ENCODE data around the gene PCCA.
"Not testable (repeated sequence)": the region's sequence is repeated elsewhere in the genome, so short reads cannot be mapped to it uniquely, and the experiment has no call there.

The PCCA gene

DNA sequence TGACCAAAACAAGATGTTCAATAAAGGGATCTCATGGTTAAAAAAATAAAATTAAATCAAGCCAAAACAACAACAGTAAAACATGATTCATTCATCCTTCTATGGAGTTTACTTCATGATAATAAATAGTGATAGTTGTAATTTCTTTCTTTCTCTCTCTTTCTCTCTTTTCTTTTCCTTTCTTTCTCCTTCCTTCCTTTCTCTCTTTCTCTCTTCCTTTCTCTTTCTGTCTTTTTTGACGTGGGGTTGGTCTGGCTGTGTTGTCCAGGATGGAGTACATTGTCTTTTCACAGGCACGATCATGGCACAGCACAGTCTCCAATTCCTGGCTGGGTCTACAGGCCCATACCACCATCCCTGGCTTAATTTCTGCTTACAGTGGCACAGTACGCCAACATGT, 29.1 kb upstream of the PCCA start:
- DNase-seq (ENCODE audit: low spot score): no peak
- Histone ChIP-seq H3K4me3 (no peak overlapping the region), H3K27ac (no peak overlapping the region)
- TF ChIP-seq, protein P1, sequence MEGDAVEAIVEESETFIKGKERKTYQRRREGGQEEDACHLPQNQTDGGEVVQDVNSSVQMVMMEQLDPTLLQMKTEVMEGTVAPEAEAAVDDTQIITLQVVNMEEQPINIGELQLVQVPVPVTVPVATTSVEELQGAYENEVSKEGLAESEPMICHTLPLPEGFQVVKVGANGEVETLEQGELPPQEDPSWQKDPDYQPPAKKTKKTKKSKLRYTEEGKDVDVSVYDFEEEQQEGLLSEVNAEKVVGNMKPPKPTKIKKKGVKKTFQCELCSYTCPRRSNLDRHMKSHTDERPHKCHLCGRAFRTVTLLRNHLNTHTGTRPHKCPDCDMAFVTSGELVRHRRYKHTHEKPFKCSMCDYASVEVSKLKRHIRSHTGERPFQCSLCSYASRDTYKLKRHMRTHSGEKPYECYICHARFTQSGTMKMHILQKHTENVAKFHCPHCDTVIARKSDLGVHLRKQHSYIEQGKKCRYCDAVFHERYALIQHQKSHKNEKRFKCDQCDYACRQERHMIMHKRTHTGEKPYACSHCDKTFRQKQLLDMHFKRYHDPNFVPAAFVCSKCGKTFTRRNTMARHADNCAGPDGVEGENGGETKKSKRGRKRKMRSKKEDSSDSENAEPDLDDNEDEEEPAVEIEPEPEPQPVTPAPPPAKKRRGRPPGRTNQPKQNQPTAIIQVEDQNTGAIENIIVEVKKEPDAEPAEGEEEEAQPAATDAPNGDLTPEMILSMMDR (IDR thresholded peaks at IDR 0.05): no peak

DNA sequence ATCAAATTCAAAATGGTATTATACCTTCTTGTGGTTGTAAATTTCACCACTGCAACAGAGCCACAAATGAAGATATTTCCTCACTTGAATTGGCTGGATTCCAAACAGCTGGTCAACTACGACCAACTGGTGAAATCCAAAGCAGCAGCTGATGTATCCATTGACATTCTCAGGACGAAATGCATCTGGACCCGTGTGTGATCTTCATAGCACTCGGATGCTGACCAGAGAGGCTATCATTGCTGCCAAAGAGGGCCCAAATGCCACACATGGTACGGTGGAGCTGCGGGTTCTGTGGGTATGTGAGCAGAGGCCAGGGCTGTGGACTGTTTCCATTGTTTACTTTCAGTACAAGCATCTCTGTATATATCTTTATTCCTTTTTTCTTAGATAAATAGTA, 25.6 kb upstream of the PCCA start:
- Histone ChIP-seq H3K27ac (no peak overlapping the region), H3K4me3 (no peak overlapping the region)
- DNase-seq (ENCODE audit: low spot score): no peak
- TF ChIP-seq, protein P1 (IDR thresholded peaks at IDR 0.05): no peak

DNA sequence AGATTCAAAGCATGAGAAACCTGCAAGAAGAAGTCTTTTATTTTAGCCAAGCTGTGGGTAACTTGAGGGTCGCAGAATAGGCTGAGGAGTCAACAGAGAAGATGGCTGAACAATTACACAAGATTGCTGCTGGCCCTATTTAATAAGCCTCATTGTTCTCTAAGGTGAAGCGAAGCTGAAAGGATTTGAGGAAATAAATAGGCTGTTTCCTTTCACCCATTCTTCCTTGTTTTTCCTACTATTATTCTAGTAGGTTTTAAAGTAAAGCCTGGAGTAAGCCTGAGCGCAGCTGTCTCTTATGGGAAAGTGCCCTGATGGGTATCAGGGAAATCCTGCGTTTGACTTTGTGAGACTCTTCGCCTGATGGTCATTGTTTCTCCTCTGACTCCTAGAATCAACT, 25.0 kb upstream of the PCCA start:
- DNase-seq (ENCODE audit: low spot score): no peak
- TF ChIP-seq, protein P1 (IDR thresholded peaks at IDR 0.05): no peak
- no peak overlapping the region for H3K27ac ChIP-seq
- no peak overlapping the region for H3K4me3 ChIP-seq

DNA sequence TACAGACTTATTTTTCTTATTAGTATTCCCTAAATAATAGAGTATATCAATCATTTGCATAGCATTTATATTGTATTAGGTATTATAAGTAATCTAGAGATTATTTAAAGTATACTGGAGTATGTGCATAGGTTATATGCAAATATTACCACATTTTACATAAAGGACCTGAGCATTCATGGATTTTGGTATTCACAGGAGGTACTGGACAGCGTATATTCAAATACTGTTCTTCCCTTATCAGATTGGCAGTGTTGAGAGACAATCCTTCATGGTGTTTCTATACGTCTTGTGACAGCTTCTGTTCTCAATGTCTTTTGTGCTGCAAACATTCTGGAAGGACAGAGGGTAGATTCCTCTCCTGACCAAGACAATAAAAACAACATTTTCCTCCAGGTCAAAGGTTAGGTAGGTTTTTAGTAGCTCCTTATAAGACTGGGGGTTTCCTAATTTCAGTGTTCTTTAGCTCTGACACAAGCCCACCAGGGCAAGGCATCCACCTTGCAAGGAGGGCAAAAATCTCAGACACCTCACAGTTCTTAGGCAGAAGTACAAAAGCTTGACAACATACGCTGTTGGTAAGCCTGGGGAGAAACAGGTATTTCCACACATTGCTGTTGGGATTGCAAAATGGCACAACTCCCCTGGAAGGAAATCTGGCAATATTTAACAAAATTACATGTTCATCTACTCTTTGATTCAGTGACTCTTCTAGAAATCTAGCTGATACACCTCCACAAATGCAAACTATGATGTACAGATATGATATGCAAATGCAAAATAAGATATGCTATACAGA, 20.6 kb upstream of the PCCA start:
- H3K4me3 ChIP-seq: no peak overlapping the region
- TF ChIP-seq, protein P1 (IDR thresholded peaks at IDR 0.05): no peak
- DNase-seq (ENCODE audit: low spot score): no peak
- H3K27ac ChIP-seq: no peak overlapping the region

DNA sequence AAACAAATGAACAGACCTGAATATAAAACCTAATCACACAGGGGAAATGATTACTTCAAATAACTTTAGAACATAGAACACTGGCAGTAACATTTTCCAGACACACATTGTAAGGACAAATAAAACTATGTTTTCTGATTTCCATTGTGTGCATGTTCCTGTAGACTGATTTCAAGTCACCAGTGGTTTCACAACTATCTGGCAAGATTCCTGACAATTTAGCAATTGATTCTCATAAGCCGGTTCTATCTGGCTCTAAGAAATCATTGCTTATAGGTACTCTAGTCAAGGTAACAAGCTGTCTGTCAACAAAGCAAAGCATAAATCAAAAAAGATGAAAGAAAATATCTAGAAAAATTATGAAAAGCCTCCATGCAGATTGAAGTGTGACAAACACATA, 19.6 kb upstream of the PCCA start:
- TF ChIP-seq, protein P1 (IDR thresholded peaks at IDR 0.05): no peak
- no peak overlapping the region for H3K27ac ChIP-seq
- no peak for DNase-seq (ENCODE audit: low spot score)
- no peak overlapping the region for H3K4me3 ChIP-seq

DNA sequence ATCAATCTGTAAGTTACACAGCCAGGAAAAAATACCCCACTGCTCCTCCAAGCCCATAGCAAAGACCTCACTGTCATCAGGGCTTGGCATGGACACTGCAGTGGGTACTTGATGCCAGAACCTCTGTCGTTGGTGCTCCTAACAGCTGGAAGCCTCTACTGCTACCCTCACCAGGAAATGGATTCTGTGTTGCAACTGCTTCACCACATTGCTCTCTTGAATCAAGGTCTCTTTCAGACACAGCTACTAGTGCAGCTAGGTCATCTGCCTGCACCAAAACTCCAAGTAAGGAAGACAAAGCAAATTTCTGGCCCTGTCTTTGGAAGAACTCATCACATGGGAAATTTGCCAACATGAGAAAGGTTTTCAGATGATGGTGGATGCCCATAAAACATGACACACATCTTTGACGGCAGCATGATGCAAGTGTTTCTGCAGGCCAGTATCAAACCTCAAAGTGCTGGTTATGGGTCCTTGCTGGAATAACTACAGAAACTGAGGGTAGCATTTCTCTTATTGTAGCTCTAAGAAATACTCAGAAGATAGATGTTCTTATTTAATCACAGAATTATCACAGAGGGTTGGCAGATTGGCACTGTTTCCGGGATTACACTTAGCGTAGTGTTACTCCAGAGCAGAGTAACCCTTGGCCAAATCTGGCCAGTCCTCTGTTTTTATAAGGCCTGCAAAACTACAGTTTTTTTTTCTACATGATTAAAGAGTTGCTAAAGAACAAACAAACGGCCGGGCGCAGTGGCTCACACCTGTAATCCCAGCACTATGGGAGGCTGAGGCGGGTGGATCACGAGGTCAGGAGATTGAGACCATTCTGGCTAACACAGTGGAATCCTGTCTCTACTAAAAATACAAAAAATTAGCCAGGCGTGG, 12.9 kb upstream of the PCCA start:
- H3K27ac ChIP-seq: no peak overlapping the region
- no peak overlapping the region for H3K4me3 ChIP-seq
- DNase-seq (ENCODE audit: low spot score): no peak
- TF ChIP-seq, protein P1 (IDR thresholded peaks at IDR 0.05): no peak

DNA sequence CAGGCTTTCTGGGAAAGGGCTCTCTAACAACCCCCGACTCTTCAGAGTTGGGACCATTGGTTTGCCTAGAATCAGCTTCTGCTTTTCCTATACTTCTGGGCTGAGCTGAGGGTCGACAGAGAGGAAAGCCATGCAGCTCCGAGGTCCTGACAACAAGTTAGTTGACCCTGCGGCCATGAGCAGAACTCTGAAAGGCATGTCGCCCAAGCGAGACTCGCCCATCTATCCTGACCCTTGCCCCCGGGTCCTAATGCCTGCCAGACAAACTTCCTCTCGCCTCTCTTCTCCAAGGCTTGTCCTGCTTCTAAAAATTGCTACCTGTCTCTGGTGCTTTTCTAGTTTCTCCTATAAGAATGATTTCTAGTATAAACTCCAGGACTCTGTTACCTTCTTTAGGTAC, 9.9 kb upstream of the PCCA start:
- not testable (repeated sequence) for DNase-seq (ENCODE audit: low spot score); H3K4me3 ChIP-seq; H3K27ac ChIP-seq

DNA sequence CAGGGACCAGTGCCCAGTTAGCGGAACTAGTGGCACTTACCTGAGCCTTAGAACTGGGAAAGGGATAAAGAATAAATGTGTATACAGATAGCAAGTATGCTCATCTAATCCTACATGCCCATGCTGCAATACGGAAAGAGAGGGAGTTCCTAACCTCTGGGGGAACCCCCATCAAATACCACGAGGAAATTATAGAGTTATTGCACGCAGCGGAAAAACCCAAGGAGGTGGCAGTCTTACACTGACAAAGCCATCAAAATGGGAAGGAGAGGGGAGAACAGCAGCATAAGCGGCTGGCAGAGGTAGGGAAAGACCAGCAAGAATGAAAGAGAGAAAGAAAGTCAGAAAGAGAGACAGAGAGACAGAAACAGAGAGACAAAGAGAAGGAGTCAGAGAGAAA, 5.5 kb upstream of the PCCA start:
- not testable (repeated sequence) for H3K27ac ChIP-seq; H3K4me3 ChIP-seq; DNase-seq (ENCODE audit: low spot score)

Data from coronary artery (tissue), 2 donors.